Choroid plexus epithelial cell (primary cell): Measurements from ENCODE around the gene HTT.

Experiments used
- DNase-seq: peaks from one replicate; pipeline ENCODE4 v3.0.0-alpha.2; 2010; ENCODE audit warnings: low read depth
- H3K4me3 ChIP-seq: 2 replicates; pipeline ENCODE4 v1.5.1; 2011; ENCODE audit warnings: low read depth, mild to moderate bottlenecking, control low read depth, low read length, moderate library complexity
- TF ChIP-seq, protein P1 (sequence below): conservative IDR thresholded peaks from 2 replicates; pipeline ENCODE4 v1.5.1; 2011; ENCODE audit warnings: low read depth, mild to moderate bottlenecking, control low read depth, inconsistent platforms, low read length, moderate library complexity

The HTT gene

DNA sequence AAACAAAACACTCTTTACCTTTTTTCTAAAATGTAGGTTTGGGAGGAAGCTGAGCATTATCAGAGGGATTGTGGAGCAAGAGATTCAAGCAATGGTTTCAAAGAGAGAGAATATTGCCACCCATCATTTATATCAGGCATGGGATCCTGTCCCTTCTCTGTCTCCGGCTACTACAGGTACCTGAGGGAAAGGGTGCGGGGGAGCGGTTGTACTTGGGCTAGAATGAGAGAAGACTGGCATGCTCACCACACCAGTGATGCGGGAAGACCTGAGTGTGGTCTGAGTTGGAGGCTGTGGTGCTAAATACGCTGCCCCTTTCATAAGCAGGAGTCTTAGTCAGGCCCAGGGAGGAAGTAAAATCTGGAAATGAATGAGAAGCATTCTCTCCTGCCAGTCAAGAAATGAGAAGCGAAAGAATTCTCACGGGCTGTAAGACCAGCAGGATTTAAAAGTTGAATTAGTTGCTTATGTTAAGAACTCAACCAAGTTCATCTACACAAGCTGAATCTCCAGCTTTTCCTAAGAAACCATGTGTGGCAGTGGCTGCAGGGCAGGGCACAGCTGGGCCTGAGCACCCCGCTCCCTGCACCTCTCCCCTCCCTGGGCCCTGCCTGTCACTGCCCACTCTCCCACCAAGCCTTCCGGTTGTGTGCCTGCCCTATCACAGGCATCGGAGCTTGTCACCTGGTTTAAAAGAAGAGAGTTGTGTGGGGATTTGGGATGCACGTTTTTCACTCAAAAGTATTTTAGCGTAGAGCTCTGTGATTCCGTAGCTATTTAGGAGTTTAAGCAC lies 149.7 kb downstream of the HTT start:
- DNase-seq: no peak
- TF ChIP-seq, protein P1, sequence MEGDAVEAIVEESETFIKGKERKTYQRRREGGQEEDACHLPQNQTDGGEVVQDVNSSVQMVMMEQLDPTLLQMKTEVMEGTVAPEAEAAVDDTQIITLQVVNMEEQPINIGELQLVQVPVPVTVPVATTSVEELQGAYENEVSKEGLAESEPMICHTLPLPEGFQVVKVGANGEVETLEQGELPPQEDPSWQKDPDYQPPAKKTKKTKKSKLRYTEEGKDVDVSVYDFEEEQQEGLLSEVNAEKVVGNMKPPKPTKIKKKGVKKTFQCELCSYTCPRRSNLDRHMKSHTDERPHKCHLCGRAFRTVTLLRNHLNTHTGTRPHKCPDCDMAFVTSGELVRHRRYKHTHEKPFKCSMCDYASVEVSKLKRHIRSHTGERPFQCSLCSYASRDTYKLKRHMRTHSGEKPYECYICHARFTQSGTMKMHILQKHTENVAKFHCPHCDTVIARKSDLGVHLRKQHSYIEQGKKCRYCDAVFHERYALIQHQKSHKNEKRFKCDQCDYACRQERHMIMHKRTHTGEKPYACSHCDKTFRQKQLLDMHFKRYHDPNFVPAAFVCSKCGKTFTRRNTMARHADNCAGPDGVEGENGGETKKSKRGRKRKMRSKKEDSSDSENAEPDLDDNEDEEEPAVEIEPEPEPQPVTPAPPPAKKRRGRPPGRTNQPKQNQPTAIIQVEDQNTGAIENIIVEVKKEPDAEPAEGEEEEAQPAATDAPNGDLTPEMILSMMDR: no peak
- H3K4me3 ChIP-seq: no peak overlapping the region

DNA sequence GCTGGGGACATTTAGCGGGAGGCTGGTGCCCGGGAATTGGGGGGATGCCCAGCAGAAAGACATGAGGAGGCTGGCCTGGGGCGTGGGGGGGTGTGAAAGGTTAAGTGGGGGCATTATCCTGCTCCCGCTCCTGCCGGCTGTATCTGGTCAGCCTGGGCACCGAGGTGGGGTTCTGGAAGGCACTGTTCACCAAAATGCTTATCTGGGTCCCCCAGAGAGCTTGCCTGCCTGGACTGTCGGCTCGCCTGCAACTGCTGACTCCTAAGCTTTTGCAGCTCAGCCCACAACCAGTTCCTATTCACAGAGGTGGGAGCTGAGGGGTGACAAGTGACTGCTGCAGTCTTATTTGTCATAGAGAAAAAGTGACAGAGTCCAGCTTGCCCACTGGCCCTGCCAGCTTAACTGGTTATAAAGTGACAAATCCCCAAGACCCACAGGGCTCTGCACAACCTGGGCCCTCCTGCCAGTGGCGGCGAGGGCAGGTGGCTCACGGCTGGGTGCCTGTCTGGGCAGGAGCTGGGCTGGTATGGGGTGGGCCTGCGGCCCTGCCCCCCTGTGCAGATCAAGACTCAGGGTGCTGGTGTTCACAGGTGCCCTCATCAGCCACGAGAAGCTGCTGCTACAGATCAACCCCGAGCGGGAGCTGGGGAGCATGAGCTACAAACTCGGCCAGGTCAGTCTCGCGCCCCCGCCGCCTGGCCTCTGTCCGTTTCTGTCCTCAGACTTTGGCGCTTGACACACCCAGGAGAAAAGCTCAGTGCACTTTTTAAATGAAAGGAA lies 150.8 kb downstream of the HTT start:
- H3K4me3 ChIP-seq: no peak overlapping the region
- TF ChIP-seq, protein P1: no peak
- no peak for DNase-seq

DNA sequence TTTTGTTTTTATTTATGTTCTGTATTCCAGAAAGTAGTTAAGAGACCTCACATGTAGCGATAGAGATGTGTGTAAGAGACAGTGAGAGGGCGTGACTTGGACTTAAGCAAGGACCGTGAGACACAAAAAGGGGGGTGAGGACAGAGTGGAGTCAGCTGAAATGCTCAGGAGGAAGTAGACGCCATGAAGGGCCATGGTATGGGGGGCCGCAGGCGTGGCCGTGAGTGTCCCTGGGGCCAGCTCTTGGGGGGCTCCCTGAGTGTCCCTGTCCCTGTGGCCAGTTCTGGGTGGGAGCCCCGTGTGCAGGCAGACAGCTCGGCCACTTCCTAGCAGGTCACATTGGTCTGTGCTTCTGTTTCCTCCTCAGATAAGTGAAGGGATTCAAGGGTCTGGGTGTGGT lies 151.5 kb downstream of the HTT start:
- H3K4me3 ChIP-seq: no peak overlapping the region
- TF ChIP-seq, protein P1: no peak
- DNase-seq: no peak

DNA sequence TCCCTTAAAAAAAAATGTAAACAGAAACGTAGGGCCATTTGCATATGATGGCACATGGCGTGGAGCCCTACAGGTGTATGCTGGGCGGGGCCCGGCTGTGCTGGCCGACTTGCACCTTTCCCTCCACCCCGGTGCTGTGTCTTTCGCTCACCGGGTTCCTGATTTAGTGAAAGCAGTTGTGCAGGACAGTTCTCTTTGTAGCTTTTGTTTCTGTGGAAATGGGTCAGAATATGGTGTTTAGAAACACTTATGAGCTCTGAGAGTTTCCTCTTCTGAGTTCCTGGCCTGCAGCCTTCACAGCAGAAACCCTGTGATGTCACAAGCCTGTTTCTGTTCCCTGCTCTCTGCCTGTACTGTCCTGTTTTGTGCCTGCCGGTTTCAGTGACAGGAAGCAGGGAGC lies 152.0 kb downstream of the HTT start:
- no peak overlapping the region for H3K4me3 ChIP-seq
- no peak for DNase-seq
- TF ChIP-seq, protein P1: no peak

DNA sequence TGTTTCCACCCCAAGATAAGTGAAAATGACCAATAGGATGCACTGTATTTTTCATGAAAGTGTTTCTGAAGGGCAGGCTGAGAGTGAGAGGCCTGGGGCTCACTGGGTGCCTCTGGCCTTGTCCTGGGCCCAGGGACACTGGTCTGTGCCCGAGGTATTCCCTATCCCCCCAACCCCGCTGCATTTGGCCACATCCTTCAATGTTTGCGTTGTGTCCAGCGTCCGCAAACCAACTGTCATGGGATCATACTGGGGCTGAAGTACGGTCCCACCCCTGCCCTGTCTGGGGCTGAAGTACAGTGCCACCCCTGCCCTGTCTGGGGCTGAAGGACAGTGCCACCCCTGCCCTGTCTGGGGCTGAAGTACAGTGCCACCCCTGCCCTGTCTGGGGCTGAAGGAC lies 152.5 kb downstream of the HTT start:
- no peak overlapping the region for H3K4me3 ChIP-seq
- DNase-seq: no peak
- TF ChIP-seq, protein P1: no peak

DNA sequence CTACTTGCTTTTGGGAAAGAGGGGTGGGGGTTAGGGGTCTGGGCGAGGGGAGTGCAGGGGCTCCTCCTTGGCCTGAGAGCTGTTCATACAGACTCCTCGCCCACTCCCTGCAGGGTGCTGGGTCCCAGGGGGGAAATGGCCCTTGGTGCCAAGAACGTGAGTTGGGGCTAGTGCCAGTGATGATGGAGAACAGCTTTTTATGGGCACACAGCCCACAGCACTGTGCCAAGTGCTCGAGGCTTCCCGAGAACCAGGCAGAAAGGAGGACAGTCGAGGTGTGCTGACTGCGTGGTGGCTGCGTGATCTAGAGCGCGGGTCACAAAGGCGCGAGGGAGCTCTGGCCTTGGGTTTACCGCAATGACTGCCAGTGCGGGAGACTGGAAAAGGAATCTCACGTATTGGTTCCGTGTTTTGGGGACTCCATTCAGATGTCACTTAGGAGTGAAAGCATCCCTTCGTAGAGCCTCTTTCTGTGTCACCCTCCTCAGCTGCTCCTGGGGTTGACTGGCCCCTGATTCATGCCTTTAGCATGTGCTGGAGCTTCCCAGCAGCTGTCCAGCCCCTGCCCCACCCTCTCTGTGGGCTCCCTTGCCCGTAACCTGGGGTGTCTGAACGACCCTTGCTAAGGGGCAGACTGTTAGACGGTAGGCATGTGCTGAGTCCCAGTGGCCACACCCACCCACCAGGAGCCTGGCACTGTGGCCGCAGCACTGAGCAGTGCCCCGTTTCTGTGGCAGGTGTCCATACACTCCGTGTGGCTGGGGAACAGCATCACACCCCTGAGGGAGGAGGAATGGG lies 153.6 kb downstream of the HTT start:
- TF ChIP-seq, protein P1: no peak

More for the DNA sequence above, 153.6 kb downstream of the HTT start:
- DNase-seq: no peak
- no peak overlapping the region for H3K4me3 ChIP-seq
